Activated CD4-positive, alpha-beta T cell treated with anti-CD3 and anti-CD28 coated beads for 48 hours (primary cell): ENCODE results near the gene REP15.
"Not testable (repeated sequence)": the region's sequence is repeated elsewhere in the genome, so short reads cannot be mapped to it uniquely, and the experiment has no call there.

ENCODE experiments used
- DNase-seq: peaks from one replicate; pipeline ENCODE4 v3.0.0-alpha.2; 2020

Gene REP15

DNA sequence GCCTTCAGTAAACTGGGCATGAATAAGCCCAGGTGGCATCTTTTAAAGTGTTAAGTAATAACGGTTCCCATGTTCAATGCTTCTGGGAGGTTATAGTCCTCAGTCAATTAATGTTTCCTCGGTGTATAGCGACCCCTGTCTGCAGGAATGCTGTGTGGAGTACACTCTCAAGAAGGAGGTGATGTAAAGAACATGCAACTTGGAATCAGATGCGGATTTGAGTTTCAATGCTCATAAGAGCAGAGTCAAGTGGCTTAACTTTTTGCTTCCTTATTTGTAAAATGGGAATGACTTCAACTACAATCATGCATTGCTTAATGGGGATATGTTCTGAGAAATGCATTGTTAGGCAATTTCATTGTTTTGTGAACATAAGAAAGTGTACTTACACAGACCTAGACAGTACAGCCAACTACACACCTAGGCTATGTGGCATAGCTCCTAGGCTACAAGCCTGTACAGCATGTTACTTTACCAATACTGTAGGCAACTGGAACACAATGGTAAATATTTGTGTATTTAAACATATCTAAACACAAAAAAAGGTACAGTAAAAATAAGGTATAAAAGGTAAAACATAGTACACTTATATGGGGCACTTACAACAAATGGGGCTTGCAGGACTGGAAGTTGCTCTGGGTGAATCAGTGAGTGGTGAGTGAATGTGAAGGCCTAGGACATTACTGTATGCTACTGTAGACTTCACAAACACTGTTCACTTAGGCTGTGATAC lies 7.6 kb downstream of the REP15 start:
- peak; percentile 82 for DNase-seq

DNA sequence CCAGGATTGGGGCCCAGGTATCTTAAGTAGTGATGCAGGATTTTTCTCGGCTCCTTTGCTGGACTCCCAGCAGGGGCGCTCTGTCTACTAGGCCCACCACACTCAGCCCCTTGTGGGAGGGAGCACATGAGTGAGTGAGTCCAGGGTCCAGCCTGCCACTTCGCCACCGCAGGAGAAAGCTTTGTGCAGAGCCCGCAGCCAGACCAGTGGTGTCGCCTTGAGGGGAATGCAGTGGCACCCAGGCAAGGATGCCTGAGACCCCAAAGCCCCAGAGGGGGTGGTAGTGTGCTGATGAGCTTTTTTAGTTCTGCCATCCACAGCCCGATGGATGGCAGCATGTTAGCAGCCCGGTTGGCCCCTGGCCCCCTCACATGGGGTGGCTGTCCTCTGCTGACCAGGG lies 9.0 kb downstream of the REP15 start:
- DNase-seq, result no peak

DNA sequence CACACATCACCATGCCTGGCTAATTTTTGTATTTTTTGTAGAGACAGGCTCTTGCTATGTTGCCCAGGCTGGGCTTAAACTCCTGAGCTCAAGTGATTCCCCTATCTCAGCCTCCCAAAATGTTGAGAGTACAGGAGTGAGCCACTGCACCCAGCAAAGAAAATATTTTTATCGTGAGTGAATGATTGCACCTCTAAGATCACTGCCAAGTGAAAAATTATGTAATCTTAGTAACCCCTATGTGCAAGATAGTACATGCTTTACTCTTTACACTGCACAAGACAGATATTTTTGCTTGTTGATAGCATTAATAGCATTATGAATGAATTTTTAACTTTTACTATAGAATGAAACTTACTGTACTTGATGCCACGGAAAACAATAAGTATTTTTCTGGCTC lies 11.0 kb downstream of the REP15 start:
- DNase-seq, result no peak

DNA sequence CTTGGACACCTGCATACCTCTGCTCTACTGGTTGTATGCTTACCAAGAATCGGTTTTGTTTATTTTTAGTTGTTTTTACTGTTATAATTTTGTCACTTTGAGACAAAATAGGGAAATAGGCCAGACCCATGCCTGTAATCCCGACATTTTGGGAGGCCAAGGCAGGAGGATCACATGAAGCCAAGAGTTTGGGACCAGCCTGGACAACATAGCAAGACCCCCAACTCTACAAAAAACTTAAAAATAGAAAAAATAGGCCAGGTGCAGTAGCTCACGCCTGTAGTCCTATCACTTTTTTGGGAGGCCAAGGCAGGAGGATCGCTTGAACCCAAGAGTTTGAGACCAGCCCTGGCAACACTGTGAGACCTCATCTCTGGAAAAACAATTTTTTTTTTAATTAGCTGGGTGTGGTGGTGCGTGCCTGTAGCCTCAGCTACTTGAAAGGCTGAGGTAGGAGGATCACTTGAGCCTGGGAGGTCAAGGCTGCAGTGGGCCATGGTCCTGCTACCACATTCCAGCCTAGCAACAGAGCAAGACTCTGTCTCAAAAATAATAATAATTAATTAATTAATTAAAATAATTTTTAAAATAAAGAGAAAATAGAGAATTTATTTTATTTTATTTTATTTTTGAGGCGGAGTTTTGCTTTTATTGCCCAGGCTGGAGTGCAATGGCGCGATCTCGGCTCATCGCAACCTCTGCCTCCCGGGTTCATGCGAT lies 13.1 kb downstream of the REP15 start:
- DNase-seq, result no peak

DNA sequence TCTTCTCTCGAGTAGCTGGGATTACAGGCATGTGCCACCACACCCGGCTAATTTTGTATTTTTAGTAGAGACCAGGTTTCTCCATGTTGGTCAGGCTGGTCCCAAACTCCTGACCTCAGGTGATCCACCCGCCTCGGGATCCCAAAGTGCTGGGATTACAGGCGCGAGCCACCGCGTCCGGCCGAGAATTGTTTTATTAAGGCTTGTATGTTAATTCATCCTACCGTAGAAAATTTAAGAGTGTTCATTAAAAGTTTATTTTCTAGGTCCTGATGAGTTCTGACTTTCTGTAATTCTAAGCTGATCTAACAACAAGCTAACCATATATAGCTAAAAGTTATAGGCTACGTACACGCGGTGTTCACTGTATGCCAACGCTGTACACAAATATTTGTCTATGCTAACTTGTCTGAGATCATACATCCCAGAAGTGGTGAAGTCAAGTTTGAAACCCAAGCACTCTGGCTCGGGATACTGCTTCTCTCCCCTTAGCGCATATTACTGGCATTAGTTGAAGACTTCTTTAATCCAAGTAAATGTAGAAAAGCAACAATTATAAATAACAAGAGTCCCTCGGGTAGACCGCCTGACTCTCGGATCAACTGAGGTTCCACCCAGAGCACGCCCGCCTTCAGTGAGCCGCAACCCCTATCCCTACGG lies 13.8 kb downstream of the REP15 start:
- DNase-seq, result no peak

DNA sequence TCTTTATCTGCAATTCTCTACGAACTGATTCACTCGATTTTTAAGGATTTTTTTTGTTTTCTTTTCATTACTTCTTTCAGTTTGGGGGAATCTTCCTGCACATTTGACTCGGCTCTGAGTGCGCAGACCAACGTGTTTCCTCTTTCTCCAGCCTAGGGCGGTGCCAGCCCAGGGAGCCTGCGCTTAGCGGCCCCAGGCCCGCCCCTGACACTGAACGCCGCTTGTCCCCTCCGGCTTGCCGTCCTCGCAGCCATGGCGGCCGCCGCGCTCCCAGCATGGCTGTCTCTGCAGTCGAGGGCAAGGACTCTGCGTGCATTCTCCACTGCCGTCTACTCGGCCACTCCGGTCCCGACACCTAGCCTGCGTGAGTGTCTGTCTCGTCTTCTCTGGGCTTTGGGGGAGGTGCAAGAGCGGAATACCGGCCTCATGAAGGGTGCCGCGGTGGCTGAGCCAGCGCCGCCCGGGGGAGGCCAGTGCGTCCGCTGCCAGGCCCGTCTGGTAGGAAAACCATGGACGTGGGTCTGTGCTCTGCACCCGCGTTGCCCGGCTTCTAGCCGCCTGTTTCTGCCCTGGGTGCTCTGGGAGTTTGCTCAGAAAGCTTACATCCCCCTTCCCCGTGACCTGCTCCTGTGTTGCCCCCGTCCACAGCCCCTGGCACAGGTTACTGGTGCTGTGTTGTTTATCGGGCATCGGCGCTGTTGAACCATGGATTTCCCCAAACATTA lies 14.5 kb downstream of the REP15 start, which contains the start of gene MRPS35:
TSS of gene MRPS35 (plus strand) at position 241 of the 725 bp plus-strand sequence. CDS start at position 253, 12 bp downstream.
- peak; percentile 94 for DNase-seq

DNA sequence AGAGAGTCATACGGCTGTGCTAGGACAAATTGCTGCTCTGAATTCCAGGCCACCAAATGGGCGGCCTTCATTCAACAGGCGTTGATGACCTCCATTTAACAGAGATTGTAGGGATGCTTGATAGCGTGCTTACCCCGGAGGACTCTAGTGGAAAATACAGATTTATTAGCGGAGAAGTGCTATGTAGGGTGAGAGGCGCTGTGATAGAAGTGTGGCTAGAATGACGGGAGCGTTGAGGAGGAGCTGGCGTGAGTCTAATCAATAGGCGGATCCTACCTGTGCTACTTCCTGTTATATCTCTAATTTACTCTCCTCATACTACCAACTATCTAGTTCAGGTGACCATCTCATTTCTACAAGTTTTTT lies 15.1 kb downstream of the REP15 start:
- peak; percentile 28 for DNase-seq

DNA sequence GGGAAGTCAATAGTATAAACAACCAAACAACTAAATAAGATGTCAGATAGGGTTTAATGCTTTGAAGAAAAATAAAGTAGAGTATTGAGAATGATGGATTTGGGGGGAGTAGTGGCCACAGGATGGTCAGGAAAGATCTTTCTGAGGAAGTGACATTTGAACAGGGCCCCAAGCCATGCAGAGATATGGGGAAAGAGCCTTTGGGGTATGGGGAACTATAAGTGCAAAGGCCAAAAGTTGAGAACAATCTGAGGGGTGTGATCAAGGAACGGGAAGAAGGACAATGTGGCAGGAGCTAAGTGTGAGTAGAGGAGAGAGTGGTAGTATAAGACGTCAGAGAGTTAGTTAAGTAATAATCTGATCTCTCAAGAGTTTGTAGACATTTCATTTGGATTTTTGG lies 15.7 kb downstream of the REP15 start:
- DNase-seq, result no peak

DNA sequence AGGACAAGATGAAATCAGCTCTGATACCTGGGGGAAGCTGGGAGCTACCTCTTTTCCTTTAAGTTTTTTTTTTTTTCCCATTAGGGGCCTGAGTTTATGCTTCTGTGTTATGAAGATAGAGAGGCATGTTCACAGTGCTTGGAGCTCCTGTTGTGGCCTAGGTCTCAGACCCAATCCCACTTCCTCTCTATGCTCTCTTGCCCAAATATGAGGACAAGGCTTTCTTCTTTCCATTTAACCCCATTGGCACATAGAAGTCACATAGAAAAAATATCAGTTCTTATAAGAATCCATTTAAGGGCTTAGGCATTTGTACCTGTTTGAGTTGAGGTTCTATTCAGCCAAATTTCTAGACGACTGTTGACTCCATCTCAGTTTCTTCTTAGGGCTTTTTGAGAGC lies 27.0 kb downstream of the REP15 start:
- no peak for DNase-seq

DNA sequence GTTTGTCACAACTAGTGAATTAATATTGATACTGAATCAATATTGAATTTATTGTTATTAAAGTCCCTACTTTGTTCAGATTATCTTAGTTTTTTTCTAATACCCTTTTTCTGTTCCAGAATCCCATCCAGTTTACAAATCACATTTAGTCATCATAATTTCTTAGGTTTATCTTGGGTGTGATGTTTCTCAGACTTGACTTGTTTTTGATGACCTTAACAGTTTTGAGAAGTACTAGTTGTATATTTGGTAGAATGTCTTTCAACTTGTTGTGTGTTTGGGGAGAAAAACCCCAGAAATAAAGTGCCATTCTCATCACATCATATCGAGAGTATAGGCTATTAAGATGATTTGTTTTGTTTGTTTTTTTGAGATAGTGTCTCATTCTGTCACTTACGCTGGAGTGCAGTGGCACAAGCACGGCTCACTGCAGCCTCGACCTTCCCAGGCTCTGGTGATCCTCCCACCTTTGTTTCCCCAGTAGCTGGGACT lies 33.9 kb downstream of the REP15 start:
- DNase-seq, result no peak

DNA sequence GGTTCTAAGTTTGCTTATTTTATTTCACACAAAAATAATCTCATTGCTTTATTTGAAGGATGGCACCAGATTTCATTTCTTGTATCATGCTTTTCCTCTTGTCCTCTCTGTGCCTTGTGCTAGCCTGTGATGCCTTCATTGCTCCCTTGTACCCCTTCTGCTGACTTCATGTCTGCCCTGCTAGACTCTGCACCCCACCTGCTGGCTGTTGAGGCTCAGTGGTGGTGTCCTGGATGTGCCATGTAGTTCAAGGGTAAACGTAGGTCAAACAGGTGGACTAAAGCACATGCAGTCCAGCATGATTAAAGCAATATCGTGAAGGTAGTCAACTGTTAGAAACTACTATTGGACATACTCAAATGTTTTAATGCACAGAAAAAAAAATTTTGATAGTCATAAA lies 36.0 kb downstream of the REP15 start:
- no peak for DNase-seq

DNA sequence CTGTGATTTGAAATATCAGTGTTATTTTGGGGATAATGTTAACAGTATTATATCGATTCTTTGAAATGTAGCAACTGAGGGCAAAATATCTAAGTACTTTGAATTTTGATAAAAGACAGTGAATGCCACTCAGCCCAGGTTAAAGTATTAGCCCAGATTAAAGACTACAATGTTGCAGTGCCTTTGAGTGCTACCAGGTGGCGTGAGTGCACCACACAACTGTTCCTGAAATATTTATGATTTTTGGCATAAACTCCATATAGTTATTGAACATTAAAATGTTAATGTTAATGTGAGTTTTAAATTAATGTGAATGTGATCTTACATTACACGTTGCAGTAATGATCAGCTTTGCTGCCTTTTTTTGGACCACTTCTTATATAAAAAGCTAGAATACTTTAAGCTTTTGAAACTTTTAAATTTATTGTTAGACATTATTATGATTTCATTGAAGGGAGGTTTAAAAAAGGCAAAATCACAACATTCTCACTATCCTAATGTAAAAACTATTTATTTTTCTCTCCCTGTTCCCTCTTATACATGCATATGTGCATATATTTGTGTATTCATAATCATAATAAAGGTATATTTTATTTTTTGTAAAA lies 36.9 kb downstream of the REP15 start:
- peak; percentile 47 for DNase-seq

DNA sequence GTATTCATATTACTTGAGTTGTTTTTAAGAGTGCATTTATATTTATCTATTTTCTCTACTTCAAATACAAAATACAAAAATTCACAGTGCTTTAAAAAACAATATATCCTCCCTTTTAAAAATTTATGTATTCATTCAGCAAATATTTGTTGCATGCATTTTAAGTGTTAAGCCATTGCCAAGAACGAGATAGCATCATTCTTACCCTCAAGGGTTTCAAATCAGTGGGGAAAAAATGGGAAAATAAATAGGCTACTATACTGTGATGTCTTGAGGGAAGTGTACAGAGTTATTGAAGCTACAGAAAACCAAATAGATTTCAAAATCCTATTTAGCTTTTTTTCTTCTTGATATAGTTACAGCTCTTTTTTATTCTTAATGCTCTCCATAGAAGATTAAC lies 37.5 kb downstream of the REP15 start:
- no peak for DNase-seq

DNA sequence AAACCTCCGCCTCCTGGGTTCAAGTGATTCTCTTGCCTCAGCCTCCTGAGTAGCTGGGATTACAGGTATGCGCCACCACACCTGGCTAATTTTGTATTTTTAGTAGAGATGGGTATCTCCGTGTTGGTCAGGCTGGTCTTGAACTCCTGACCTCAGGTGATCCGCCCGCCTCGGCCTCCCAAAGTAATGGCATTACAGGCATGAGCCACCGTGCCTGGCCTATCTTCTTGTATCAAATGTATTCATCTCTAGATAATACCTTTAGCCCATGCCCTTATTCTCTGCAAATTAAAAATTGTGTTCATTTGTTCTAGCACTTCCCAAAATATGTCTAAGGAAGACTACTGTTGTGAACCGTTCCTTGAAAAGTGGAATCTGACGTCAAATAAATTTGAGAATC lies 38.1 kb downstream of the REP15 start:
- not testable (repeated sequence) for DNase-seq

DNA sequence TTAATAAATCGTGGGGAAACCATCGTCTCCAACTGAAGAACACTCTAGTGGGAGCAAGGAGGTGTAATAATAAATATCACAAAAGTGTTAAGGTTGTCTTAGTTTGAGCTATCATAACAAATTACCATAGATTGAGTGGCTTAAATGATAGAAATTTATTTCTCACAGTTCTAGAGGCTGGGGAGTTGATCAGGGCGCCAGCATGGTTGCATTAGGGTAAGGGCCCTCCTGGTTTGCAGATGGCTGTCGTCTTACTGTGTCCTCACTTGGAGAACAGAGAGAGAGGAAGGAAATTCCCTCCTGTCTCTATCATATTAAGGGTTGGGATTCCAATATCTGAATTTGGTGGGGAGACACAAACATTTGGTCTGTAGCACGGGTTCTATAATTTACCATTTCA lies 47.4 kb downstream of the REP15 start:
- DNase-seq, result no peak

DNA sequence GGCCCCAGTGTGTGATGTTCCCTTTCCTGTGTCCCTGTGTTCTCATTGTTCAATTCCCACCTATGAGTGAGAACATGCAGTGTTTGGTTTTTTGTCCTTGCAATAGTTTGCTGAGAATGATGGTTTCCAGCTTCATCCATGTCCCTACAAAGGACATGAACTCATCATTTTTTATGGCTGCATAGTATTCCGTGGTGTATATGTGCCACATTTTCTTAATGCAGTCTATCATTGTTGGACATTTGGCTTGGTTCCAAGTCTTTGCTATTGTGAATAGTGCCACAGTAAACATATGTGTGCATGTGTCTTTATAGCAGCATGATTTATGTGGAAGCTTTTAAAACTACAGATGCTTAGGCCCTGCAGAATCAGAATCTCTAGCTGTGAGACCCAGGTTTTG lies 49.5 kb downstream of the REP15 start:
- not testable (repeated sequence) for DNase-seq
